HG03108 (cell line): ENCODE results near the gene EYS.
A peak's percentile ranks its signal among the peaks of the same experiment; 100 is the strongest.

Experiments
- ATAC-seq: cut with Tn5 transposase; IDR thresholded peaks from one replicate; pipeline ENCODE4 v1.9.1; 2021; ENCODE audit warnings: moderate library complexity; ENCODE audit not compliant: unreplicated experiment

Gene EYS

GRCh38 chr6:64404396-64404795, 1302.6 kb downstream of the EYS start:
- ATAC-seq: no peak

DNA sequence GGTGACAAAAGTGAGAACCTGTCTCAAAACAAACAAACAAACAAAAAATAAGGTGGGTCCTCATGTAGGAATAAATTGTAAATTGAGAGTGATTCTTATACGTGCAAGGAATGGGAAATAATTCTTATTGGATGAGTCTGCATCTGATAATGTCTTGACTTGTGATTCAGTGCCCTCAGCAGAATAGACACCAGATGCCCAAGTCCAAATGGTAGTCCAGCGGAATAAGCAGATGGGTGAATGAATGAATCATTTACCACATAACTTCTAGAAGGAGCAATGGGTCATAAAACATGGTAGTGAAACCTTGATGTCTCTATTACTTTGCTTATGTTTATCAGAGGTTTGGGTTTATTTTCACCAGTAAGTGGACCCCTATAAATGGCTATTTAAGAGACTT, 1323.7 kb downstream of the EYS start:
- ATAC-seq: no peak

DNA sequence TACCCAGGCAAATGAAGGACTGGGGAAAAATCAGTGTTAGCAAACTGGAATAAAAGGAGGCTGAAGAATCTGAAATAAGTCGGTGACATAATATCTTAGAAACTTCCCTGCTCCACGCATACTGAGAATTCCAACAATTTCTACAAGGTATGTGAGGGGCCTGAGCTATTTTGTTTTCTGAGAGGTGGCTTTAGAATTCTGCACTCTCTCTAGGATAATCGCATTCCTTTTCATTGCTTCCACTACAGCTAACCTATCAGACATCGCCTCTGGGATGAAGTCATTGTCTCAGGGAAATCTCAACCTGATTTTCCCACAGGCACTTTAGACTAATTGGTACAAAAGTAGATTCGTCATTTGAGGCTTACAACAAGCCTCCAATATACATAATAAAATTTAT, 1330.6 kb downstream of the EYS start:
- no peak for ATAC-seq

DNA sequence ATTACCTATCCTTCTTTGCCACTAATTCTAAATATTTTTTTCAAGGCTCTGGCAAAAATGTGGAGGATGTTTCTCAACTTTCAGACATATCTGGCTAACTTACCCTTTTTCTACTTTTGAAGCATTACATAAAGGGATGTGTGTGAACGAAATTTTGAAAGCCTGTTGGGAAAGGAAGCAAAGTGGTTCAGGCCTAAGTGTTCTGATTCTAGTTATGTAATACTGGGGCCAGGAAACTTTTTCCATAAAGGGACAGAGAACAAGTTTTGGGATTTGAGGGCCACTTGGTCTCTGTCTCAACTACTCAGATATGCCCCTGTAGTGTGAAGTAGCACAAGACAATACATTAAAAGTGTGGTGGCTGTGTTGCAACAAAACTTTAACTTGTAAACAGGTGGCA, 1349.6 kb downstream of the EYS start:
- ATAC-seq: no peak

DNA sequence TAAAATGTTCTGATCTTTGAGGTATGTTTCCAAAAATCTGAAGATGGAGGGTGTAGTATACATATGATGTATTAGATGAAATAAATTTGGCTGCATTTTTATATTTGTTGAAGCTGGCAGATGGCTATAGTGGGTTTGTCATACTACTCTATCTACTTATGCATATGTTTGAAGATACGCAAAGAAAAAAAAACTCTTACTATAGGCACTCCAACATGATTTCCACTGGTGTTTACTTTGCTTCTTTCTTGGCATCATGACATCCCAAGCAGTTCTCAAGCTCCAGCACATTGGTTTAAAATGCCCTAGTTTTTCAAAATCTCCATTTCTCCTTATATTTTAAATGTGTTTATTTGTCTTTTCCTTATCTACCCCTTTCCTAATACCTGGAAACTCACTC, 1359.6 kb downstream of the EYS start:
- ATAC-seq: no peak

DNA sequence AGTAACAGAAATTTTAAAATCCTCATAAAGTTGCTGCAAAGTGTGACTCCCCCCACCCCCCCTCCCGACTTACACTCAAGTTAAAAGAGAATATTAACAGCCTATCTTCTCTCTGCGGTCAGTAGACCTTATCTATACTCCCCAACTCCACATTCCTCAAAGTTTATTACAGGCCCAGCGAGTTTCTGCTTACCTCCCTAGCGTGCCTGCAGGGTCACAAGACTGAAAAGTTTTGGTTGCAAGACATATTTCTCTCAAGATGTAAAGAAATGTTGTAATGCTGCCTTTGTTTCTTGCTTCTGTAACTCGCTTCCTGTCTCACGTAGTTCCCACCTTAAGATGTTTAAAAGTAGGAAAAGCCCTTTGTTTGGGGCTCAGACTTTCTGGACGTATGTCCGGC, 1371.8 kb downstream of the EYS start:
- ATAC-seq: no peak

DNA sequence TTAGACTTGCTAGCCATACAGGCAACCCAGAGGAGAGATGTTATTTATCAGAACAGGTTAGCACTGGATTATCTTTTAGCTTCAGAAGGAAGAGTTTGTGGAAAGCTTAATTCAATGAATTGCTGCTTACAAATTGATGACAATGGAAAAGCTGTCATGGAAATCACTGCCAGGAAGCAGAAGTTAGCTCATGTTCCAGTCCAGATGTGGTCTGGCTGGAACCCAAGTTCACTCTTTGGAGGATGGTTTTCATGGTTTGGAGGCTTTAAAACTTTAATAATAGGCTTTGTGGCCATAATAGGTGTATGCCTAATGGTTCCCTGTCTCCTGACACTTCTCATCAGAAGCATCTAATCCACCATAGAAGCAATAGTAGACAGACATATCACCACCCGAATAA, 1372.4 kb downstream of the EYS start:
- ATAC-seq: no peak

GRCh38 chr6:64330694-64331307, 1376.2 kb downstream of the EYS start:
- no peak for ATAC-seq

DNA sequence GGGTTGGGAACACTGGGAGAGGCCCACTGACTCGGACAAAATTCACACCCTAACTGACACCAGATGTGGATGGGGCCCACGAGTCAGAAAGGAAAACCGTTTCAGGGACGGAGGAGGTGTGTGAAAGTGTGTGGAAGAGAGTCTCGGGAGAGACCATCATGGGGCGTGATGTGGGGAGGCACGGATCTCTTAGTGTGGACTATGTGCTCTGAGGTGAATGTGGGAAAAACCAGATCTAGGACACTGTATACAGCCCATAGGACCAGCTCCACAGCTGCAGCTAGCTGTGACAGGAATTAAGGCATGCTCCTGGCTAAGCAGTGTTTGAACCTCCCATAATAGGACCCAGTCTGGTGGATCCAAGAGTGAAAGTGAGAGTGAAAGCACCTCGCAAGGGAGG, 1380.1 kb downstream of the EYS start:
- ATAC-seq: no peak

DNA sequence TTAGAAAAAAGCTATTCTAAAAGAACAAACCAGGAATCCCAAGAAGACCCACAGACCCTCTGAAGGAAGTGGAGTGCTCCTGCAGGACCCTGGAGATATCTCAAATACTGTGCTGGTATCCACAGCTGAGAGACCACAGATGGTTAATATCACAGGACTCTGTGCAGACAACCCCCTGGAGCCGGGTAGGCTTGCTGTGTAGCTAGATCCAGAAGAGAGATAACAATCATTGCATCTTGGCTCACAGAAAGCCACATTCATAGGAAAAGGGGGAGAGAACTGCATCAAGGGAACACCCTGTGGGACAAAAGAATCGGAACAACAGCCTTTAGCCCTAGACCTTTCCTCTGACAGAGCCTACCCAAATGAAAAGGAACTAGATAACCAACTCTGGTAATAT, 1381.9 kb downstream of the EYS start:
- ATAC-seq: no peak

DNA sequence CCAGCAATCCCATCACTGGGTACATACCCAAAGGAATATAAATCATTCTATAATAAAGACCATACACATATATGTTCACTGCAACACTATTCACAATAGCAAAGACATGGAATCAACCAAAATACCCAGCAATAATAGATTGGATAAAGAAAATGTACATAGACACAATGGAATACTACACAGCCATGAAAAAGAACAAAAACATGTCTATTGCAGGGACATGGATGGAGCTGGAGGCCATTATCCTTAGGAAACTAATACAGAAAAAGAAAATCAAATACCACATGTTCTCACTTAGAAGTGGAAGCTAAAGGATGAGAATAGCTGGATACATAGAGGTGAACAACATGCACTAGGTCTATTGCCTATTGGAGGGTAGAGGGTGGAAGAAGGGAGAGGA, 1396.8 kb downstream of the EYS start:
- ATAC-seq: no peak

GRCh38 chr6:64301307-64302236, 1405.5 kb downstream of the EYS start:
- ATAC-seq: no peak

- ATAC-seq: no peak
Measured at GRCh38 chr6:64299176-64299575, 1407.8 kb downstream of the EYS start.

GRCh38 chr6:64294034-64294433, 1413.0 kb downstream of the EYS start:
- no peak for ATAC-seq

GRCh38 chr6:64293298-64293697, 1413.7 kb downstream of the EYS start:
- ATAC-seq: no peak

GRCh38 chr6:64290867-64291266, 1416.2 kb downstream of the EYS start:
- ATAC-seq: no peak

GRCh38 chr6:64289931-64290330, 1417.1 kb downstream of the EYS start:
- ATAC-seq: no peak

DNA sequence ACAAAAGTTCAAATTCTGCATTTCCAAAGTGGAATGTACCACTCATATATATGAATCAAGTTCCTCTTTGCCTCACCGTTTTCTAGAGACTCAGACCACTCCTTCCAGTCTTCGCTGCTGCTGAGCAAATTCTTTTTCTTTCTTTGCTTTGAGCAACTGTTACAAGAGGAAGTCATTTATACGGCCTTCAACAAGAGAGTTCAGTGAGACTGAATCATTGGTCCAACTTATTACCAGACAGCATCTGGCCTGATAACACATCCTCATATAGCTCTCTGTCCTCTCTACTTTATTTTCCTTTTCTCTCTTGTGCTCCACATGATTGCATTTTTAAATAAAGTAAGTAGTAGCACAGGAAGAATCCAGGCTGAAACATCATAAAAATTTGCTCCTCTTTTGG, 1418.7 kb downstream of the EYS start:
- ATAC-seq: no peak

- no peak for ATAC-seq
Measured at GRCh38 chr6:64281167-64281566, 1425.9 kb downstream of the EYS start.

DNA sequence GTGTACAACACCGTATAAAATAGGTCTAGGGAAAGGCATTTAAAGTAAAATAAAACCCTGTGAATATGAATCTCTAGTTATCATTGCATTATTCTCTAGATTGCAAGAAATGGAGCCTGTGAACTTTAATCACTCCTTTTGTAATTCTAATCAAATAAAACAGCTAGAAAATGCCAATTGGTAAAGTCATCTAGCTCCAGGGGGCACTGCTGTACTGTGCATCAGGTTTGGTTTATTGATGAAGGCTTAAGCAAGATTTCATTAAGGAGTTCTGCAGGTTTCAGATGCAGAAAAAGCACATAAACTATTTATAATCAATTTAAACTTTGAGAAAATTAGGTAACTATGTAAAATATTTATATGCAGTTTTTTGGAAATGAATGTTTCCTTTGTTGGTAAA, 1426.5 kb downstream of the EYS start:
- ATAC-seq: no peak

GRCh38 chr6:64270083-64270482, 1436.9 kb downstream of the EYS start:
- ATAC-seq: no peak

GRCh38 chr6:64266351-64266821, 1440.6 kb downstream of the EYS start:
- peak; percentile 71 for ATAC-seq
